GM12878 (cell line): ENCODE measurements around the gene LOXL3. TPM values are rescaled to one million over a fixed set of nuclear protein-coding genes. Genes with fewer than 3 reads are reported as not detected.

ENCODE experiments used
- ATAC-seq: fragments of 200-7000 bp; cut with Tn5 transposase; 3 replicates; pipeline ENCODE4 v1.9.1; 2020; ENCODE audit warnings: mild to moderate bottlenecking, moderate library complexity
- BruUV-seq: library from RNA; stranded (reverse); fragments of 400-500 nt; replicated peaks from 2 replicates; lab custom pipeline; 2021; lab: Mats Ljungman, UMichigan
- CTCF ChIA-PET: fragments of 300-600 bp; sonication (Branson Sonifier 250); formaldehyde crosslinking; extraction: SDS; loops from one replicate; lab custom pipeline; 2021; ENCODE audit warnings: inconsistent platforms; lab: Yijun Ruan, JAX
- POLR2A ChIA-PET: fragments of 350-600 bp; formaldehyde crosslinking; extraction: SDS; loops from one replicate; lab custom pipeline; 2021; ENCODE audit warnings: inconsistent platforms; lab: Charles Lee
- RAD21 ChIA-PET: fragments of 300-600 bp; sonication (Branson Sonifier 250); formaldehyde crosslinking; loops from one replicate; lab custom pipeline; 2023; ENCODE audit warnings: antibody characterized with exemption; ENCODE audit not compliant: unreplicated experiment; lab: Charles Lee
- SMC1A ChIA-PET: fragments of 300-600 bp; sonication (Branson Sonifier 250); formaldehyde crosslinking; loops from one replicate; lab custom pipeline; 2023; ENCODE audit not compliant: unreplicated experiment, uncharacterized antibody; lab: Charles Lee
- DNase-seq: peaks from one replicate; pipeline ENCODE4 v3.0.0-alpha.2; 2011; ENCODE audit warnings: low read depth, low spot score
- FAIRE-seq: peaks from 3 replicates; lab custom pipeline; 2011; peaks lifted over from hg19 to GRCh38; lab: Jason Lieb, UNC
- H2AFZ ChIP-seq: 2 replicates; pipeline ENCODE4 v1.6.0; 2011; ENCODE audit warnings: low read depth, low read length, control low read depth; ENCODE audit not compliant: control insufficient read depth
- H3K27ac ChIP-seq: 2 replicates; pipeline ENCODE4 v1.5.1; 2011; ENCODE audit warnings: control low read depth; ENCODE audit not compliant: control insufficient read depth, insufficient read depth
- H3K27me3 ChIP-seq, 2 experiments: replicated peaks in 1 of 2; 2 replicates each; pipeline versions ENCODE4 v1.6.0 to v1.6.1; 2011; ENCODE audit warnings: low read length in 1 of 2; ENCODE audit not compliant: control insufficient read depth in 2 of 2, insufficient read depth in 2 of 2
- H3K36me3 ChIP-seq, 2 experiments: 2 replicates each; pipeline ENCODE4 v1.5.1; 2011; ENCODE audit warnings: low read length in 1 of 2; ENCODE audit not compliant: control insufficient read depth in 2 of 2, insufficient read depth in 2 of 2
- H3K4me1 ChIP-seq: 2 replicates; pipeline ENCODE4 v1.6.1; 2011; ENCODE audit warnings: mild to moderate bottlenecking, low read length, moderate library complexity, mixed read lengths; ENCODE audit not compliant: control insufficient read depth, insufficient read depth
- H3K4me2 ChIP-seq: 2 replicates; pipeline ENCODE4 v1.6.0; 2011; ENCODE audit warnings: control low read depth; ENCODE audit not compliant: control insufficient read depth, insufficient read depth
- H3K4me3 ChIP-seq: fragments of 200-600 bp; sonication (generic); 2 replicates; pipeline ENCODE4 v1.5.1; 2016
- H3K79me2 ChIP-seq: 2 replicates; pipeline ENCODE4 v1.6.0; 2011; ENCODE audit warnings: low read length; ENCODE audit not compliant: control insufficient read depth, insufficient read depth
- H3K9ac ChIP-seq: 2 replicates; pipeline ENCODE4 v1.8.0; 2011; ENCODE audit warnings: low read length, control low read depth, mixed read lengths; ENCODE audit not compliant: control insufficient read depth, insufficient read depth
- H3K9me3 ChIP-seq: replicated peaks from 3 replicates; pipeline ENCODE4 v1.5.1; 2011; ENCODE audit warnings: mild to moderate bottlenecking, low read length; ENCODE audit not compliant: control insufficient read depth, insufficient read depth
- H4K20me1 ChIP-seq: 2 replicates; pipeline ENCODE4 v1.6.0; 2011; ENCODE audit not compliant: control insufficient read depth, insufficient read depth
- ATF7 ChIP-seq: fragments of 450-650 bp; IDR thresholded peaks from 2 replicates; pipeline ENCODE4 v1.6.1; 2016; ENCODE audit warnings: low read depth, mild to moderate bottlenecking
- GATAD2B ChIP-seq: fragments of 450-650 bp; conservative IDR thresholded peaks from 2 replicates; pipeline ENCODE4 v1.6.1; 2017; ENCODE audit warnings: low read depth, mild to moderate bottlenecking, moderate library complexity
- HDGF ChIP-seq: fragments of 450-650 bp; IDR thresholded peaks from 2 replicates; pipeline ENCODE4 v1.6.1; 2016; ENCODE audit warnings: antibody characterized with exemption
- MTA2 ChIP-seq: fragments of 450-650 bp; IDR thresholded peaks from 2 replicates; pipeline ENCODE4 v1.6.1; 2016; ENCODE audit warnings: low read depth, mild to moderate bottlenecking, moderate library complexity
- NFYA ChIP-seq: IDR thresholded peaks from 2 replicates; pipeline ENCODE4 v1.6.1; 2011; ENCODE audit warnings: low read depth, mild to moderate bottlenecking, low read length, improper control_type of control experiment, borderline replicate concordance
- NKRF ChIP-seq: fragments of 450-650 bp; conservative IDR thresholded peaks from 2 replicates; pipeline ENCODE4 v1.6.1; 2017; ENCODE audit warnings: mild to moderate bottlenecking, moderate library complexity
- RBBP5 ChIP-seq: fragments of 200-600 bp; sonication (generic); conservative IDR thresholded peaks from 2 replicates; pipeline ENCODE4 v1.6.1; 2016
- SKIL ChIP-seq: fragments of 450-650 bp; IDR thresholded peaks from 2 replicates; pipeline ENCODE4 v1.6.1; 2017; ENCODE audit warnings: mild to moderate bottlenecking, low read depth, inconsistent platforms; ENCODE audit not compliant: poor library complexity, severe bottlenecking
- SMAD5 ChIP-seq: IDR thresholded peaks from 2 replicates; pipeline ENCODE4 v1.6.1; 2016; ENCODE audit warnings: antibody characterized with exemption, low read depth
- WRNIP1 ChIP-seq: IDR thresholded peaks from 2 replicates; pipeline ENCODE4 v1.6.1; 2011; ENCODE audit warnings: low read depth, low read length, improper control_type of control experiment, borderline replicate concordance
- YY1 ChIP-seq: IDR thresholded peaks from 2 replicates; pipeline ENCODE4 v1.6.1; 2011; ENCODE audit warnings: low read depth, mild to moderate bottlenecking, low read length
- ZNF217 ChIP-seq: fragments of 450-650 bp; IDR thresholded peaks from 2 replicates; pipeline ENCODE4 v1.6.1; 2017; ENCODE audit warnings: antibody characterized with exemption, mild to moderate bottlenecking
- ZNF687 ChIP-seq: fragments of 450-650 bp; IDR thresholded peaks from 2 replicates; pipeline ENCODE4 v1.6.1; 2017; ENCODE audit warnings: mild to moderate bottlenecking, moderate library complexity
- WGBS: methylation state at CpG from one replicate; pipeline ENCODE4 v1.1.6; 2016; ENCODE audit warnings: low lambda C conversion rate; ENCODE audit not compliant: insufficient replicate concordance, insufficient coverage; ENCODE audit errors: missing lambda C conversion rate; 5-methylcytosine and 5-hydroxymethylcytosine counted together
- in situ Hi-C: fragments of 300-500 bp; cut with MboI; formaldehyde crosslinking; loops from 9 replicates; pipeline ENCODE4 v1.14.3; 2018; ENCODE audit warnings: mixed read lengths
- intact Hi-C: fragments of 100-400 bp; cut with micrococcal nuclease; formaldehyde crosslinking; loops from one replicate; pipeline ENCODE4 v1.14.2; 2022; ENCODE audit not compliant: unreplicated experiment
- polyA plus RNA-seq, 11 experiments: library from polyadenylated mRNA; depleted of rRNA in 4 of 11; unstranded in 6 of 11; stranded (reverse) in 5 of 11; fragments of >200 nt; fragmentation: Nextera tagmentation in 4 of 11; fragmentation: Illumina TruSeq in 1 of 11; extraction: Ambion mirVana in 4 of 11; extraction: Trizol in 1 of 11; gene quantifications; 1 replicate in 1 of 11; 2 replicates in 10 of 11; pipeline versions ENCODE4 v1.2.1 to v1.2.3, GENCODE V29; 2011 to 2016; ENCODE audit warnings: inconsistent platforms in 2 of 11, missing spikeins in 2 of 11, low read depth in 1 of 11
- total RNA-seq, 4 experiments: library from RNA; depleted of rRNA in 3 of 4; stranded (reverse); fragments of >200 nt in 3 of 4; fragmentation: Illumina TruSeq in 1 of 4; extraction: Trizol in 1 of 4; gene quantifications; 2 replicates each; pipeline versions ENCODE4 v1.2.1 to v1.2.3, GENCODE V29; 2013 to 2021

The LOXL3 gene
- total and polyA plus RNA-seq, 10 of the 15 experiments (the other 5 are each of a cell fraction or from before 2014, with no cell fraction given): 6.2 to 40.9 (median 23.3) TPM

- POLR2A ChIA-PET: interaction anchor here (1.3 to 17.8 kb wide), 5 partner anchors 13 to 102 kb away, joined by 3 to 441 read pairs (median 9); partner anchors contain the start of genes AUP1, HTRA2, PCGF1 and SEMA4F
- Histone ChIP-seq H3K4me3 (peak overlapping the region; percentile 95), H2AFZ (peak overlapping the region; percentile 43), H3K27me3 (no peaks in the 10 kb centered on the region), H3K9ac (peak overlapping the region; percentile 96), H3K27ac (peak overlapping the region; percentile 93), H3K4me2 (peak overlapping the region; percentile 95), H4K20me1 (no peaks in the 10 kb centered on the region), H3K79me2 (peaks cover 90% of the 10 kb centered on the region), H3K36me3 (peaks cover 1 to 6% of the 10 kb centered on the region in 2 experiments; a peak in 2 of 4 replicates), H3K9me3 (no peaks in the 10 kb centered on the region; the same call in 2 of the 3 replicates), H3K4me1 (peaks cover 33% of the 10 kb centered on the region)
- in situ Hi-C loops: no loop called here
- intact Hi-C loops: loop anchor here (2.0 kb wide), 1 partner anchor 33 kb away; no protein-coding TSS in a partner anchor
- FAIRE-seq (no peak), ATAC-seq (peak; percentile 38), DNase-seq (no peak)
- RAD21 ChIA-PET: interaction anchor here (1.8 to 8.6 kb wide), 6 partner anchors 12 to 71 kb away, joined by 5 to 96 read pairs (median 38); partner anchors contain the start of genes AUP1 and HTRA2
- no TSS peak for BruUV-seq
- under 1% methylated on average over 21 of the region's 21 CpGs for WGBS
- CTCF ChIA-PET: interaction anchor here (0.6 to 14.3 kb wide), 8 partner anchors 10 to 43 kb away, joined by 4 to 115 read pairs (median 8); partner anchors contain the start of genes AUP1, DQX1 and HTRA2
- SMC1A ChIA-PET: interaction anchor here (0.5 to 6.8 kb wide), 10 partner anchors 13 to 144 kb away, joined by 3 to 106 read pairs (median 16); partner anchors contain the start of genes AUP1, HTRA2 and PCGF1
- TF ChIP-seq YY1 (0 out of 2 replicates have a peak, but pooled peaks have one; percentile 2), WRNIP1 (no peak), HDGF (peak; percentile 92; the same call in 1 of the 2 replicates), MTA2 (peak; percentile 34; the same call in 1 of the 2 replicates), GATAD2B (peak; percentile 71; the same call in 1 of the 2 replicates), SKIL (no peak), RBBP5 (no peak), ZNF687 (peak; percentile 81), NKRF (0 out of 2 replicates have a peak, but pooled peaks have one; percentile 38), ZNF217 (peak; percentile 38; the same call in 1 of the 2 replicates), SMAD5 (peak; percentile 39; the same call in 1 of the 2 replicates), NFYA (no peak), ATF7 (no peak)
Measured at GRCh38 chr2:74551942-74552913, 1.5 kb downstream of the LOXL3 start.
